GM12878 (cell line): ENCODE data around the gene SETD2. TPM values are rescaled to one million over a fixed set of nuclear protein-coding genes. Genes with fewer than 3 reads are reported as not detected.

Experiments used
- ATAC-seq: fragments of 200-7000 bp; cut with Tn5 transposase; 3 replicates; pipeline ENCODE4 v1.9.1; 2020; ENCODE audit warnings: mild to moderate bottlenecking, moderate library complexity
- BruUV-seq: library from RNA; stranded (reverse); fragments of 400-500 nt; replicated peaks from 2 replicates; lab custom pipeline; 2021; lab: Mats Ljungman, UMichigan
- CTCF ChIA-PET: fragments of 300-600 bp; sonication (Branson Sonifier 250); formaldehyde crosslinking; extraction: SDS; loops from one replicate; lab custom pipeline; 2021; ENCODE audit warnings: inconsistent platforms; lab: Yijun Ruan, JAX
- POLR2A ChIA-PET: fragments of 350-600 bp; formaldehyde crosslinking; extraction: SDS; loops from one replicate; lab custom pipeline; 2021; ENCODE audit warnings: inconsistent platforms; lab: Charles Lee
- RAD21 ChIA-PET: fragments of 300-600 bp; sonication (Branson Sonifier 250); formaldehyde crosslinking; loops from one replicate; lab custom pipeline; 2023; ENCODE audit warnings: antibody characterized with exemption; ENCODE audit not compliant: unreplicated experiment; lab: Charles Lee
- SMC1A ChIA-PET: fragments of 300-600 bp; sonication (Branson Sonifier 250); formaldehyde crosslinking; loops from one replicate; lab custom pipeline; 2023; ENCODE audit not compliant: unreplicated experiment, uncharacterized antibody; lab: Charles Lee
- DNase-seq: peaks from one replicate; pipeline ENCODE4 v3.0.0-alpha.2; 2011; ENCODE audit warnings: low read depth, low spot score
- FAIRE-seq: peaks from 3 replicates; lab custom pipeline; 2011; peaks lifted over from hg19 to GRCh38; lab: Jason Lieb, UNC
- H2AFZ ChIP-seq: 2 replicates; pipeline ENCODE4 v1.6.0; 2011; ENCODE audit warnings: low read depth, low read length, control low read depth; ENCODE audit not compliant: control insufficient read depth
- H3K27ac ChIP-seq: 2 replicates; pipeline ENCODE4 v1.5.1; 2011; ENCODE audit warnings: control low read depth; ENCODE audit not compliant: control insufficient read depth, insufficient read depth
- H3K27me3 ChIP-seq, 2 experiments: replicated peaks in 1 of 2; 2 replicates each; pipeline versions ENCODE4 v1.6.0 to v1.6.1; 2011; ENCODE audit warnings: low read length in 1 of 2; ENCODE audit not compliant: control insufficient read depth in 2 of 2, insufficient read depth in 2 of 2
- H3K36me3 ChIP-seq, 2 experiments: 2 replicates each; pipeline ENCODE4 v1.5.1; 2011; ENCODE audit warnings: low read length in 1 of 2; ENCODE audit not compliant: control insufficient read depth in 2 of 2, insufficient read depth in 2 of 2
- H3K4me1 ChIP-seq: 2 replicates; pipeline ENCODE4 v1.6.1; 2011; ENCODE audit warnings: mild to moderate bottlenecking, low read length, moderate library complexity, mixed read lengths; ENCODE audit not compliant: control insufficient read depth, insufficient read depth
- H3K4me2 ChIP-seq: 2 replicates; pipeline ENCODE4 v1.6.0; 2011; ENCODE audit warnings: control low read depth; ENCODE audit not compliant: control insufficient read depth, insufficient read depth
- H3K4me3 ChIP-seq: fragments of 200-600 bp; sonication (generic); 2 replicates; pipeline ENCODE4 v1.5.1; 2016
- H3K79me2 ChIP-seq: 2 replicates; pipeline ENCODE4 v1.6.0; 2011; ENCODE audit warnings: low read length; ENCODE audit not compliant: control insufficient read depth, insufficient read depth
- H3K9ac ChIP-seq: 2 replicates; pipeline ENCODE4 v1.8.0; 2011; ENCODE audit warnings: low read length, control low read depth, mixed read lengths; ENCODE audit not compliant: control insufficient read depth, insufficient read depth
- H3K9me3 ChIP-seq: replicated peaks from 3 replicates; pipeline ENCODE4 v1.5.1; 2011; ENCODE audit warnings: mild to moderate bottlenecking, low read length; ENCODE audit not compliant: control insufficient read depth, insufficient read depth
- H4K20me1 ChIP-seq: 2 replicates; pipeline ENCODE4 v1.6.0; 2011; ENCODE audit not compliant: control insufficient read depth, insufficient read depth
- ASH2L ChIP-seq: fragments of 300-600, 200-600 bp; sonication (generic); IDR thresholded peaks from 2 replicates; pipeline ENCODE4 v1.6.1; 2017; ENCODE audit warnings: low read depth, mild to moderate bottlenecking, borderline replicate concordance
- ATF2 ChIP-seq: IDR thresholded peaks from 2 replicates; pipeline ENCODE4 v1.6.1; 2012; ENCODE audit warnings: low read length, inconsistent platforms
- ELK1 ChIP-seq: IDR thresholded peaks from 2 replicates; pipeline ENCODE4 v1.6.1; 2012; ENCODE audit warnings: low read depth, low read length, improper control_type of control experiment
- IKZF1 ChIP-seq: fragments of 450-650 bp; conservative IDR thresholded peaks from 2 replicates; pipeline ENCODE4 v1.6.1; 2017; ENCODE audit warnings: antibody characterized with exemption, mild to moderate bottlenecking
- IRF3 ChIP-seq: fragments of 450-650 bp; IDR thresholded peaks from 2 replicates; pipeline ENCODE4 v1.6.1; 2014; ENCODE audit warnings: mild to moderate bottlenecking
- LARP7 ChIP-seq: fragments of 450-650 bp; IDR thresholded peaks from 2 replicates; pipeline ENCODE4 v1.6.1; 2017; ENCODE audit warnings: mild to moderate bottlenecking
- PAX5 ChIP-seq: IDR thresholded peaks from 2 replicates; pipeline ENCODE4 v1.6.1; 2011; ENCODE audit warnings: low read depth, low read length, borderline replicate concordance
- POLR2A ChIP-seq: IDR thresholded peaks from 2 replicates; pipeline ENCODE4 v1.6.1; 2011; ENCODE audit warnings: low read depth, mild to moderate bottlenecking, low read length
- RAD51 ChIP-seq: fragments of 450-650 bp; IDR thresholded peaks from 2 replicates; pipeline ENCODE4 v1.6.1; 2016; ENCODE audit warnings: moderate library complexity, mild to moderate bottlenecking, inconsistent platforms
- RCOR1 ChIP-seq: conservative IDR thresholded peaks from 2 replicates; pipeline ENCODE4 v1.6.1; 2012; ENCODE audit warnings: low read depth, low read length, improper control_type of control experiment
- RUNX3 ChIP-seq: IDR thresholded peaks from 2 replicates; pipeline ENCODE4 v1.6.1; 2012; ENCODE audit warnings: low read length, inconsistent platforms
- STAT1 ChIP-seq: fragments of 450-650 bp; conservative IDR thresholded peaks from 2 replicates; pipeline ENCODE4 v1.6.1; 2014; ENCODE audit warnings: antibody characterized with exemption, mild to moderate bottlenecking
- WGBS: methylation state at CpG from one replicate; pipeline ENCODE4 v1.1.6; 2016; ENCODE audit warnings: low lambda C conversion rate; ENCODE audit not compliant: insufficient replicate concordance, insufficient coverage; ENCODE audit errors: missing lambda C conversion rate; 5-methylcytosine and 5-hydroxymethylcytosine counted together
- in situ Hi-C: fragments of 300-500 bp; cut with MboI; formaldehyde crosslinking; loops from 9 replicates; pipeline ENCODE4 v1.14.3; 2018; ENCODE audit warnings: mixed read lengths
- intact Hi-C: fragments of 100-400 bp; cut with micrococcal nuclease; formaldehyde crosslinking; loops from one replicate; pipeline ENCODE4 v1.14.2; 2022; ENCODE audit not compliant: unreplicated experiment
- polyA plus RNA-seq, 11 experiments: library from polyadenylated mRNA; depleted of rRNA in 4 of 11; unstranded in 6 of 11; stranded (reverse) in 5 of 11; fragments of >200 nt; fragmentation: Nextera tagmentation in 4 of 11; fragmentation: Illumina TruSeq in 1 of 11; extraction: Ambion mirVana in 4 of 11; extraction: Trizol in 1 of 11; gene quantifications; 1 replicate in 1 of 11; 2 replicates in 10 of 11; pipeline versions ENCODE4 v1.2.1 to v1.2.3, GENCODE V29; 2011 to 2016; ENCODE audit warnings: inconsistent platforms in 2 of 11, missing spikeins in 2 of 11, low read depth in 1 of 11
- total RNA-seq, 4 experiments: library from RNA; depleted of rRNA in 3 of 4; stranded (reverse); fragments of >200 nt in 3 of 4; fragmentation: Illumina TruSeq in 1 of 4; extraction: Trizol in 1 of 4; gene quantifications; 2 replicates each; pipeline versions ENCODE4 v1.2.1 to v1.2.3, GENCODE V29; 2013 to 2021

Gene SETD2
- total and polyA plus RNA-seq, 10 of the 15 experiments (the other 5 are each of a cell fraction or from before 2014, with no cell fraction given) = 8.4 to 44.9 (median 24.5) TPM

GRCh38 chr3:46996689-46997452 lies 167.0 kb downstream of the SETD2 start:
- TF ChIP-seq RUNX3 (no peak), LARP7 (no peak), POLR2A (peak; percentile 57), RCOR1 (no peak)
- POLR2A ChIA-PET = interaction anchor here (1.2 kb wide), 1 partner anchor 86 kb away, joined by 3 read pairs; no protein-coding TSS in a partner anchor
- DNase-seq (no peak), FAIRE-seq (no peak), ATAC-seq (no peak)
- Histone ChIP-seq H3K9me3 (no peaks in the 10 kb centered on the region), H3K36me3 (peaks cover 20 to 38% of the 10 kb centered on the region in 2 experiments; a peak in 3 of 4 replicates), H3K27me3 (no peaks in the 10 kb centered on the region), H3K4me3 (no peak overlapping the region), H4K20me1 (no peaks in the 10 kb centered on the region), H3K27ac (no peak overlapping the region), H3K4me2 (no peak overlapping the region), H3K9ac (no peak overlapping the region), H3K79me2 (peaks cover 4% of the 10 kb centered on the region), H2AFZ (no peak overlapping the region), H3K4me1 (peaks cover under 1% of the 10 kb centered on the region; the same call in 1 of the 2 replicates)
- in situ Hi-C loops = no loop called here
- RAD21 ChIA-PET = interaction anchor here (1.0 kb wide), 2 partner anchors 64 to 70 kb away, joined by 3 to 4 read pairs; no protein-coding TSS in a partner anchor
- intact Hi-C loops = no loop called here
- CTCF ChIA-PET = interaction anchor here (0.6 to 1.7 kb wide), 4 partner anchors 12 to 102 kb away, joined by 3 to 5 read pairs (median 4); no protein-coding TSS in a partner anchor
- SMC1A ChIA-PET = interaction anchor here (1.1 to 2.2 kb wide), 3 partner anchors 73 to 88 kb away, joined by 4 to 8 read pairs (median 8); no protein-coding TSS in a partner anchor
- WGBS = 54% methylated on average over 12 of the region's 12 CpGs
- no TSS peak for BruUV-seq

- DNase-seq = no peak
- intact Hi-C loops = no loop called here
- TF ChIP-seq STAT1 (no peak), PAX5 (no peak), ASH2L (no peak), ATF2 (no peak), IKZF1 (no peak), IRF3 (no peak), ELK1 (no peak), RAD51 (no peak)
Observed at GRCh38 chr3:46995901-46996562, 167.9 kb downstream of the SETD2 start.

More at GRCh38 chr3:46995901-46996562, 167.9 kb downstream of the SETD2 start:
- Histone ChIP-seq H3K27ac (no peak overlapping the region), H3K4me1 (peaks cover 9% of the 10 kb centered on the region), H3K36me3 (peaks cover 19 to 40% of the 10 kb centered on the region in 2 experiments; a peak in 3 of 4 replicates), H4K20me1 (no peaks in the 10 kb centered on the region), H3K79me2 (peaks cover 11% of the 10 kb centered on the region), H3K27me3 (no peaks in the 10 kb centered on the region), H3K4me3 (no peak overlapping the region), H3K4me2 (no peak overlapping the region), H3K9me3 (no peaks in the 10 kb centered on the region), H2AFZ (no peak overlapping the region), H3K9ac (no peak overlapping the region)
- in situ Hi-C loops = no loop called here
- ChIA-PET CTCF (interaction anchor here (0.9 kb wide), 1 partner anchor 37 kb away, joined by 3 read pairs; no protein-coding TSS in a partner anchor), POLR2A (interaction anchor here (1.2 kb wide), 1 partner anchor 87 kb away, joined by 3 read pairs; no protein-coding TSS in a partner anchor), RAD21 (interaction anchor here (1.0 kb wide), 1 partner anchor 69 kb away, joined by 4 read pairs; no protein-coding TSS in a partner anchor), SMC1A (no interaction called here)
- WGBS = over 99% methylated on average over 21 of the region's 22 CpGs
- ATAC-seq = no peak
- no TSS peak for BruUV-seq
- FAIRE-seq = no peak
